GM19468 (cell line): ENCODE measurements around the gene ATP9A.
A peak's percentile ranks its signal among the peaks of the same experiment; 100 is the strongest.
"Not testable (repeated sequence)": the region's sequence is repeated elsewhere in the genome, so short reads cannot be mapped to it uniquely, and the experiment has no call there.

Experiments
- ATAC-seq: cut with Tn5 transposase; IDR thresholded peaks from one replicate; pipeline ENCODE4 v1.9.1; 2021; ENCODE audit warnings: mild to moderate bottlenecking, moderate library complexity, moderate number of reproducible peaks; ENCODE audit not compliant: unreplicated experiment; ENCODE audit errors: extremely low read depth

The ATP9A gene, protein sequence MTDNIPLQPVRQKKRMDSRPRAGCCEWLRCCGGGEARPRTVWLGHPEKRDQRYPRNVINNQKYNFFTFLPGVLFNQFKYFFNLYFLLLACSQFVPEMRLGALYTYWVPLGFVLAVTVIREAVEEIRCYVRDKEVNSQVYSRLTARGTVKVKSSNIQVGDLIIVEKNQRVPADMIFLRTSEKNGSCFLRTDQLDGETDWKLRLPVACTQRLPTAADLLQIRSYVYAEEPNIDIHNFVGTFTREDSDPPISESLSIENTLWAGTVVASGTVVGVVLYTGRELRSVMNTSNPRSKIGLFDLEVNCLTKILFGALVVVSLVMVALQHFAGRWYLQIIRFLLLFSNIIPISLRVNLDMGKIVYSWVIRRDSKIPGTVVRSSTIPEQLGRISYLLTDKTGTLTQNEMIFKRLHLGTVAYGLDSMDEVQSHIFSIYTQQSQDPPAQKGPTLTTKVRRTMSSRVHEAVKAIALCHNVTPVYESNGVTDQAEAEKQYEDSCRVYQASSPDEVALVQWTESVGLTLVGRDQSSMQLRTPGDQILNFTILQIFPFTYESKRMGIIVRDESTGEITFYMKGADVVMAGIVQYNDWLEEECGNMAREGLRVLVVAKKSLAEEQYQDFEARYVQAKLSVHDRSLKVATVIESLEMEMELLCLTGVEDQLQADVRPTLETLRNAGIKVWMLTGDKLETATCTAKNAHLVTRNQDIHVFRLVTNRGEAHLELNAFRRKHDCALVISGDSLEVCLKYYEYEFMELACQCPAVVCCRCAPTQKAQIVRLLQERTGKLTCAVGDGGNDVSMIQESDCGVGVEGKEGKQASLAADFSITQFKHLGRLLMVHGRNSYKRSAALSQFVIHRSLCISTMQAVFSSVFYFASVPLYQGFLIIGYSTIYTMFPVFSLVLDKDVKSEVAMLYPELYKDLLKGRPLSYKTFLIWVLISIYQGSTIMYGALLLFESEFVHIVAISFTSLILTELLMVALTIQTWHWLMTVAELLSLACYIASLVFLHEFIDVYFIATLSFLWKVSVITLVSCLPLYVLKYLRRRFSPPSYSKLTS

DNA sequence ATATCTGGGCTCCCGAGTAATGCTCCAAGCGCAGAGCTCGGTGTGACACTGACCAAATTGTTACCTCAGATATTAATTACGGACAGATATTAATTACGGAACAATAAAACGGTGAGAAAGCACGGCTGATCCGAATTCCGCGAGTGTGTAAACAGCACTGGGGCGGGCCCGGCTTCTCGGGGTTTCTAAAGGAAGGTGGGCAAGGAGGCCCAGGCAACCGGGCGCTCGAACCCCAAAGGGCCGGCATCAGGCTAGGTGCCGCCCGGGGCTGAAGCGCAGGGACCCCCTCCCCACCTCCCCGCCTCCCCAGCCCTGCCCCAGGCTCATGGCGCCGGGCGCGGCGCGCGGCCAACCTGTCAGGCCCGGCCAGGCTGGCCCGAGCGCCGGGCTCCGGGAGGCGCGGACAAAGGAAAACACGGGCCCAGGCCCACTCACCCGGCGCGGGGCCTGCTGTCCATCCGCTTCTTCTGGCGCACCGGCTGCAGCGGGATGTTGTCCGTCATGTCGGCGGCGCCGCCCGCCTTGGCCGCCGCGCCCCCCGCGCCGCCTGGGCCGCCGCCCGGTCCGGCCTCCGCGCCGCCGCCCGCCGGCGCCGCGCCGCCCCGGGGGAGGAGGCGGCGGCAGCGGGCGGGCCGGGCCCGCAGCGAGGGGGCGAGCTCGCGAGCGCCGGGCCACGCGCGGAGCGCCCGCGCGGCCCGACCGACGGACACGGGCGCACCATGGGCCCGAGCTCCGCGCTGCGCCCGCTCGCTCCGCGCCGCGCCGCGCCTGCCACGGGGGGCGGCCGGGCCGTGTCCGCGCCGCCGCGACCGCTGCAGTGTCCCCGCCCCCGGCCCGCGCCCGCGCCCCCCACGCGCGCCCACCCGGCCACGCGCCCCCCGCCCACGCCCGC lies at the start of gene ATP9A:
Gene ATP9A, minus strand, starts transcription at position 524 of the 892 bp plus-strand sequence. Its CDS starts 21 bp downstream, at position 503.
- ATAC-seq: no peak

DNA sequence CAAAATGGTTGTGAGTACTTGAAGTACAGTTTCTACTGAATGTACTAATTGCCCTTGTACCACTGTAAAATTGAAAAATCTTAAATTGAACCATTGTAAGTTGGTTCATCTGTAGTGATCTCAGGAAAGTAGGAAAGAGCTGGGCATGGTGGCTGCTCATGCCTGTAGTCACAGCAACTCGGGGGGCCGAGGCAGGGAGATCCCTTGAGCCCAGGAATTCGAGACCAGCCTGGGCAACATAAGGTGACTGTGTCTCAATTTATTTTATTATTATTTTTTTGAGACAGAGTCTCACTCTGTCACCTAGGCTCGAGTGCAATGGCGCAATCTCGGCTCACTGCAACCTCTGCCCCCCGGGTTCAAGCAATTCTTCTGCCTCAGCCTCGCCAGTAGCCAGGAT lies 48.7 kb upstream of the ATP9A start:
- not testable (repeated sequence) for ATAC-seq

DNA sequence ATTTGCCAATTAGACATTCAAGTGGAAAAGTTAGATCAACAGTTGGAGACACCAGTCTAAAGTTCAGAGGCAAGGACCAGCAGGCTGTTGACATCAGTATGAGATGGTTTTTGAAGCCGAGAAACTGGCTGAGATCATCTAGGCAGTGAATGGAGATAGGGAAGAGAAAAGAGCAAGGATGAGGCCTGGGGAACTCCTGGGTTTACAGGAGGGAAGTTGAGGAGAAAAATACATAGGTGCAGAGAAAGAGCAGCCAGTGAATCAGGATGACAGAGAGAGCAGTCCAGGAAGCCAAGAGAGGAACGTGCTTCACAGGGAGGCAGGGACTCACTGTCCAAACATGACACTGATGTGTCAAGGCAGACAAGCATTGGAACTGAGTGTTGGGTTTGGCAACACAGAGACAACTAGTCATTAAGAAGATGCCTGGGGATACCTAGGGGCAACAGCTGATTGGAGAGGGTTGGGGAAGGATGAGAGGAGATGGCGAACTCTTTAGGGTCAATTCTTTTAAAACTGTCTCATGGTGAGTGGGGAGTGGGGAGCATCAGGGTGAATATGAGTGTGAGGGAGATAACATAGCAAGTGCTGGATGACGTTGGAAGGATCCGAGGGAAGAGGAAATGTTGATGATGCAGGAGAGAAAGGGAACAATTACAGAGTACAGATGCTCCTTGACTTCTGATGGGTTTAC lies 47.3 kb upstream of the ATP9A start:
- ATAC-seq: no peak

DNA sequence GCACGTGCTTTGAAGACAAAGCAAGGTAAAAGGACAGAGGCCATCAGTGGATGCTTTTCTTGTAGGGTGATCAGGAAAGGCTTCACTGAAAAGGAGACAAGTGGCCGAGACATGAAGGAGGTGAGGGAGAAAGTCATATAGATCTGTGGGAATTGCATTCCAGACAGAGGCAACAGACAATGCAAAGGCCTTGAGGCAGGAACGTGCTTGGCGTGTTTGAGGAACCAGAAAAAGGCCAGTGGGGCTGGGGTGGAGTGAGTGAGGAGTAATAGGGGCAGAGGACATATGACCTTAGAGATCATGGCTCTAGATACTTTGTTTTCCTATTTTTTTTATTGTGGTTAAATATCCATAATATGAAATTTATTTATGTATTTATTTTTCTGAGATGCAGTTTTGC lies 44.7 kb upstream of the ATP9A start:
- ATAC-seq: no peak

DNA sequence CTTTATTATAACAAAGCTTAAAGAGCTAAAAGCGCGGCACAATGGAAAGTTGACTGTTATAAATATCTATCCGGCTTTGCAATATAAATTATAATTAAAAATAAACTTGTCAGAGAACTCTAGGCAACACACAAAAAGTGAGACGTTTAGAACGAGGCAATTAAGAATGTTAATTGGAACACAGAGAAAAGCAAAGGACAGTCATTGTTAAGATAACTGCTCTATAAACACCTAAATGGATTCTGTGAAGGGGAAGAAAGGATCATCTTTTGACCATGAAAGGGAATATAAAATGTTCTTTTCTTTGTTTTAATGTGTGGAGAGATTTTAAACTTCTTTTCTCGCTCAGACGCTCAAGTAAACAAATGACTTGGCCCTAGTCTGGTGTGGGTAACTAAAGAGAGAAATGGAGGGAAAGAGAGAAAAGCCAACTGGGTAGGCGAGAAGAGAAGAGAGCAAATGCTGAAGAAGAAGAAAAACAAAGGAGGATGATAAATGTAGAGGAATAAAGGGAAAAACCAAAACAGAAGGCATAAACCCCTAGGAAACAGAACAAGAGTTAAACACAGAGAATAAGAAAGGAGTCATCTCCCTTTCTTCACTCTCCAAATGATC lies 43.4 kb upstream of the ATP9A start:
- no peak for ATAC-seq

DNA sequence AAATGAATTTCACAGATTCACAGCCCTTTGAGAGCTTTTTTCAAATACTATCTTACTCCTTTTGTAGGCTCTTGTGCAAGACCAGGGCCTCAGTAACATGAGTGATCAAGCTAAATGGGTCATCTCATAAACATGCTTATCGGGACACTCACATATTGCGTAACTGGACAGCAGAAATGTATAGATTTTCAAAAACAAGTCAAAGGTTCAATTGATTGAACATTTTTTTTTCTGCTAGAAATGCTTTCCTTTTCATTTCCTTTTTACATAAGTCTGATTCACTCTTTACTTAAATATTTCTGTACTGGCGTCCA lies 42.8 kb upstream of the ATP9A start:
- ATAC-seq: no peak

DNA sequence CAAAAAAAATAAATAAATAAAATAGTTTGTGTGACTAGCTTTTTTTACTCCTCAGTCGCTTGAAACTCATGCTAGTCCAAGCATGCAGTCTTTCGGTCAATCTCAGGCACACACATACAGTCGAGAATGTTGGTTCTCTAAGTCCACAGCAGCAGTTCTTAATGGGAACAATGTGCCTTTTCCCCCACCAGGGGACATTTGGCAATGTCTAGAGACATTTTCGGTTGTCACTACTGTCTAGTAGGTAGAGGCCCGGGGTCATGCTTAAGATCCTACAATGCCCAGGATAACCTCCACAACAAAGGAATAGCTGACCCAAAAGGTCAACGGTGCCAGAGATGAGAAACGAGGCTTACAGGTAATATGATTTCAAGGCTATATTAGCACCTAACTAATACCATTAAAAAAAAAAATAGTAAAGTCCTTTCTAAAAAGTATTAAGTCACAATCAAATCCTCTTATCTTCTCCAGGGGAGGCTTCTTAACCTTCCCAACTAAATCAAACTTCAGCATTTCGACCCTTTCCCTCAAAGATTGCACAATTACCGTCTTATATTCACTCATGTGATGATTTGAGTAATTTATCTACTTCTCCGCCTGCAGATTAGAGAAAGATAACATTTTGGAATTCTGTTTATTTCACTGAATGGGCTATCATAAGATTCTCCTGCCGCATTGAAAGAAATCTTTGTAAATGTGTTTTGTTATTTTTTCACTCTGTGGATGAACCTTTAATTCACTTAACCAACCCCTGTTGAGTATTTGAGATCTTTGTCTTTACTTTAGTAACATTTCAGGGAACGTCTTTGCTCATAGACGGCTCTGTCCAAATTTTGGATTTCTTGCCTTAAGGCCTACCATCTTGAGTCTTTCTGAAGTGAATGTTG lies 42.2 kb upstream of the ATP9A start:
- no peak for ATAC-seq

DNA sequence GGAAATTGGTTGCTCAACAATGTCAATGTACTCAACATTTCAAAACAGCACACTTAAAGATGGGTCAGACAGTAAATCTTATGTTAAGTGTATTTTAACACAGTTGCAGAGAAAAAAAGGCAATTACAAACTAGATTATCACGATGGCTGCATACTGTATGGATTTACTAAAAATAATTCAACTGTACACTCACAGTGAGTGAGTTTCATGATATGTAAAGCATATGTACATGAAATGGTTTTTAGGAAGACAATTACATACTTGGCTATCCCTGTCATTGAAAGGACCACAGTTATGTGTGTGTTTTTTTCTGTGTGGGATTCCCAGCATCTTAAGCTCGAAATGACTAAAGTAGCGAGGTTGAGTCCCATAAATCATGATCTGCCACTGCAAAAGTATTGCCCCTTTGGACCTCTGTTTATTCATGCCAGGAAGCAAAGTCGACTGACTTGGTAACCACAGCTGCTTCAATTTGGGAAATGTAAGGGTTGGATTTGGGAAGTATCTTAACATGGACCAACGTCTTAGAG lies 39.6 kb upstream of the ATP9A start:
- no peak for ATAC-seq

DNA sequence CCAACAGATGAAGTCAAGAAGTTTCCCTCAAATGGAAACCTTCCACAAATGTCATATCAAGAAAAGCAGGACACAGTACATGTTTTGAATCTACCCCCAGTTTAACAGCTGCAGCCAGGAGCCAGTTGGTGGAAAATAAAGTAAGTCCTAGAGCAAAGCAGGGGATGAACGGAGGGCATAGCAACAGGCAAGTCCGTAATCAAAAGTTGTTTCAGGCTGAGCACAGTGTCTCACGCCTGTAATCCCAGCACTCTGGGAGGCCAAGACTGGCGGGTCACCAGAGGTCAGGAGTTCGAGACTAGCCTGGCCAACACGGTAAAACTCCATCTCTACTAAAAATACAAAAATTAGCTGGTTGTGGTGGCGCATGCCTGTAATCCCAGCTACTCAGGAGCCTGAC lies 36.6 kb upstream of the ATP9A start:
- no peak for ATAC-seq

DNA sequence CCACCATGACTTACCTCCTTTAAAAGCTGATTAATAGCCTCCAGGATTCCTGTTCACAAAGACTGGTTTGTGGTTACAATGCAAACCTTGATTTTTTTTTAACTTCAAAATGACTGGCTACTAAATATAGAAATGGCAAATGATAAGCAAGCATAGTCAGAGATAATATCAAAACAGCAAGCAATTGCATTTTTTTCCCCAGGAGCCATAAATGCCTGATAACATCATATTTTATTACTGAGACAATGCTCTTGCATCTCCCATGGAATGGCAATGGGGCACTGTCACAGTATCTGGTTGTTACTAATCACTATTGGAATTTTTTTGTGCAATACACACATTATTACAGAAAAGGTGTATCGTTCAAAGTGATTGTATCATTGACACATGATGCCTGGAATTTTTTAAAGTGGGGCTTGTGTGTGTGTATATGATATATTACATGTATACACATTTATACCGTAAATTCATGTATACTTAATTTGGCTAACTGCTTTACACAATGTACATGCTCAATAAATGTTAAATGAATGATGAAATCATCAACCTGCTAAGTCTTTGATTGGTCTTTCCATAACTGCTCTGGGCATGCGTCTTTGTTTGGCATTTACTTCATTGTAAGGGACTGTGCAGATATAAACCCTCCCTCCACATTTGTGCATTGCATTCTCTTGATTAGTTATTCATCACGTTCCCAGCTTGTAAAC lies 35.1 kb upstream of the ATP9A start:
- ATAC-seq: no peak

DNA sequence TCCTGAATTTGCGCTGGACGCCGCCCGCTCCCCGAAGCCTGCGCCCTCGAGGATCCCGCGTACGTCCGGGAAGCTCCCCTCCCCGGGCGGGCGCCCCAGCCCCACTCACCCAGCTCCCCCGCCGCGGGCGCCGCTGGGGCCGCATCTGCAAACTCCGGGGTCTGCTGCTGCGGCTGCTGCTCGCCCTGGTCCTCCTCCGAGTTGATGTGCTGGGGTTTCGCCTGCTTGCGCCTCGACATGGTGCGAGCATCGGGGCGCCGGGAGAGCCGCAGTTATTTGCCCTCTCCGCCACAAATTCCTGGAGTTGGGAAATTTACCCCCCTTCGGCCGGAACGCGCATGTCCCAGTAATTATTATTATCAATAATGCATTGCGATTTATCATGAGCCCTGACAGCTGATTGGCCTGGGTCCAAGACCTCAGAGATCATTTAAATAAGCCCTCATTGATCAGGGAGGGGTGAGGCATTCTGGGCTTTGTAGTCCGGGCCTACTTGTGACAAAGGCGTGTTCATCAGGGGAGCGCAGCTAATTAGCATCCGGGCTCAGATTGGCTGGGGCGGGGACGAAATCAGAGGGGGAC lies 34.1 kb upstream of the ATP9A start, which contains the start of gene SALL4:
Gene SALL4, minus strand, starts transcription at position 352 of the 582 bp plus-strand sequence. Its CDS starts 113 bp downstream, at position 239.
- ATAC-seq: no peak

DNA sequence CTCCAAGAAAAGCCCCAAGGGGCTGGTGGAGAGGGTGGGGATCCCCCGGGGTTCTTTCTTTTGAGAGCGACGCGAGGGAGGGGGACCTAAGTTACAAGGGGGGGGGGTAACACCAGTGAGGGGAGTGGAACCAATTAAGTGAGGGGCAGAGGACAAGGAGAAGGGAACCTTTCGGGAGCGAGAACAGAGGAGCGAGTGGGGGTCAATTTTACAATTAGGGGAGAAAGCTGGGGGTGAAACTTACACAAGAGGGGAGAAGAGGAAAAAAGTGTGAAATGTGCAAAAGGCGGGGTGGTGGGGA lies 33.6 kb upstream of the ATP9A start:
- no peak for ATAC-seq

DNA sequence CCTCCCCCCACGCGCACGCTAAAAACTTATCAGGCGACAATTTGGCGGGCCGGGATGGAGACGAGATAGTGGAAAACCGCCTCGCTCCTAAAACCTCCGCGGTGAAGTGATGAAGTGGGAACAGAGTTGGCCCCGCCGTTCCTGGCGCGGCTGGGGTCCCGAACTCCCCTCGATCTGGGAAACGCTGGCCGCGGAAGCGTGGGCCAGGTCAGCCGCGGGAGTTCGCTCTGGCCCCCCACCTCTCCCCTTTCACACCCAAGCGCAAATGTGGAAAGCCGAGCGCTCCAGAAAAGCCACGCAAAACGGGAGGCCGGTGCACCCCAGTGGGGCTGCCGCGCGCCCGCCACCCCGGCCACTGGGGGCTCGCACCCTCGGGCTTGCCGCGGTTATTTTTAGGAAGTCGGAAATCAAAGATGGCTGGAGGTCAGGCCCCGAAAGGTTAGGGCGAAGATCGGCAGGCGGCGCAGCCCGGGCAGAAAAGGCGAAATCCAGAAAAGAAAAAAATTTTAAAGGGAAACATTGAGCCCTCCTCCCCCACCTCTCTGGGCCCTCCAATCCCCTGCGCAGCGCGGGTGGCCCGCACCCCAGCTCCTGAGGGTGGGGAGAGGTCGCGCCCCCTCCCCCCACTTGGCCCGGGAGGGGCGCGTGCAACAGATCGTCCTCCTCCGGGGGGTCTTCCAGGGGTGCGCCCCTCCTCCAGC lies 33.1 kb upstream of the ATP9A start:
- ATAC-seq: no peak

DNA sequence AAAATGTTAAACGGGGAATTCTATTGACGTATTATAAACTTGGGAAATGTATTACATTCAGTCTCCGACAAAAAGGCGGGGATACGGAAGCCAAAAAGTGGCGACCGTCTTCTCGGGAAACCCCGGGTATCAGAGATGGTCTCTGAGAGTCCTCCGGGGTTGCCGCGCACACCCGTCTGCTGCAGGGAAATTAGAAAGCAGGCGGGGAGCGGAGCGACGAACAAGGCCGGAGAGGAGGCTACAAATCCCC lies 32.6 kb upstream of the ATP9A start:
- ATAC-seq: no peak

DNA sequence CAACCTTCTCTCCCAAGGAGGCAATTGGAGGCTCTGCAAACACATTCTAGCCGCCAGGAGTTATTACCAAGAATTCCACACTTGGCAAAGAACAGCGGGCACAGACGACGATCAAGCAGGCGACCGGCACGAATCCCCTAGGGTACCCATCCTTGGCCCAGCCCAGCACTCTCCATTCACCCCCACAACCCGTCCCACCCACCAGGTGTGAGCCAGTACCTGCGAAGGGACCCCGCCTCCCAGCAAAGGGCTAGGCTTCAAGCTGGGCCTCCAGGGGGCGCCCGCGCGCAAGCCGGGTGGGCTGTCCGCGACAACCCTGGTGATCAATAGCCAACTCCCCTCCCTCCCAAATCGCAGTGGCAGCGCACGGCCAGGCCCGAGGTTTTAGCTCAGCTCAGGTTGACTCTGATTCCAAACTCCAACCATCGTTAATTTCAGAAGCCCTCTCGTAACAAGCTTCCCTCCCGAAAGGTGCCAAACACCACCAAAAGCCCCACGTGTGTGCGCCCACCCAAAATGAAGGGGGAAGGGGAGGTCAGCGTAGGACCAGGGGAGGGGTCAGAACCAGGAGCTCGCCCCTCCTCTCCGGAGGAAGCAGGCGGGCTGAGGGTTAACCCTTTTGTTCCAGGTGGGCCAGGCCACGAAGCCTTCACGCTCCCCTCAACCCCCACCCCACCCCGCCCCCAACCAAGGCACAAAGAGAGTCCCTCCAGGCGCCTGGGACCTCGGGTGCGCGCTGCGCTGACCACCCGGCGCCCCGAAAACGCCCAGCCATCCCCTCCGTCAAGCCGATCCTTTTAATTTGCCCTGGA lies 32.1 kb upstream of the ATP9A start:
- ATAC-seq: peak; percentile 26

DNA sequence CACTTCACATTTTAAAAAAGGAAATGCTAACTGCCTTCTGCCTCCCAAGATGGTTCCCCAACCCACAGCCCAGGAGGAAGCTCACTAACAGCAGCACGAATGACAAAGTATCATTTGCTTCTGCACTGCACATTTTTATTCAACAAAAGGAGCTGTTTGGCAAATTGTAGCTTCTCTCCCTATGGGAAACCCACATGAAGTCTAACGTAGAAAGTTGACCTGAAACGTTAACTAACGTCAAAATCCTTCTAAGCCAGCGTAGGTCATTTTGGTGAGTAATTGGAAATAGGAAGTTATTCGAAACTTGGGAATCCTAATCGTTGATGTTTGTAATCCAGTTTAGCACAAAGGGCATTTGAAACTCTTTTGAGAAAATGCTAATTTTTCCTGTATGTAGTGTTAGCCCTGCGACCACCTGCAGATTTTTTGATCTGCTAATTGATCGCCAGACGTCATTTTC lies 31.2 kb upstream of the ATP9A start:
- ATAC-seq: no peak
